GM18520 (cell line): ENCODE measurements around the gene PSD2.

Experiments
- ATAC-seq: cut with Tn5 transposase; IDR thresholded peaks from one replicate; pipeline ENCODE4 v1.9.1; 2021; ENCODE audit not compliant: unreplicated experiment

Gene PSD2

DNA sequence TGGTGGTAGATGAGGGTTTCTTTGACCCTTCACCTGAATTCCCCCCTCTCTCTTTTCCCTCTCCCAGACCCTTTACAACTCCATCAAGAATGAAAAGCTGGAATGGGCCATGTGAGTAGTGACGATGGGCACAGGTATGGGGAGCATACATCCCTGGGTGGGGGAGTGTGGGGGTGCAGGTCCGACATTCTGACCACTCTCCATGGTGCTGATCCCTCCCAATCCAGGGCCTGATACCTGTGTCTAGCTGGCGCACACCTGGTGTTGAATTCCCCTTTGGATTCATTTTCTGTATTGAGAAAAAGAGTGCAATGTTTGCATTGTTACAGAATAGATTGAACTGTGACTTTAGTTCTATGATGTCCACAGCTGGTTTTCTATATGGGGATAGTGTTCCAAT is 40.0 kb downstream of the PSD2 start:
- ATAC-seq: no peak

DNA sequence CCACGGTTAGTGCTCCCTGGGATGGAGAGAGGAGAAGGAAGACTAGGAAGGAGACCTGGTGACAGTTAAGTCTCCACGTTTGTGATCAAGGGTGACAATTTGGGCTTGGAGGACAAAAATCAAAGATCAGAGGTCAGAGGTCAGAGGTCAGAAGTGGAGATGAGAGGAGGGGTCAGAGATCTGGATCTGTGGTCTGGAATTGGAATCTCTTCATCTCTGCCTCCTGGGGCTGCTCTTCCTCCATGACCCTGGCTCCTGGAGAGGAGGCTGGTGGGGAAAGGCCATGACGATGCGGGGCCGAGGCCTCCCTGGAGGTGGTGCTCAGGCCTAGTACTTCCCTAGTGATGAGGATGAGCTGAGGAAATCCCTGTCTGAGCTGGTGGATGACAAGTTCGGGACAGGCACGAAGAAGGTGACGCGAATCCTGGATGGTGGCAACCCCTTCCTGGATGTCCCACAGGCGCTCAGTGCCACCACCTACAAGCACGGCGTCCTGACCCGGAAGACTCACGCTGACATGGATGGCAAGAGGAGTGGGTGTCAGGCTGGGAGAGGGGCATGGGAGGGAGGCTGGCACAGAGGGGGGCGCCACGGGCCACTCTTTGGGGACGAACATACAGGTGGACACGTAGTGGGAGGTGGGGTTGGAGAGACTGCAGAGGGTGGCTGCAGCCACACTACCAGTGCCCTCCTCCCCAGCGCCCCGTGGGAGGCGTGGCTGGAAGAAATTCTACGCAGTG is 41.0 kb downstream of the PSD2 start:
- ATAC-seq: no peak

DNA sequence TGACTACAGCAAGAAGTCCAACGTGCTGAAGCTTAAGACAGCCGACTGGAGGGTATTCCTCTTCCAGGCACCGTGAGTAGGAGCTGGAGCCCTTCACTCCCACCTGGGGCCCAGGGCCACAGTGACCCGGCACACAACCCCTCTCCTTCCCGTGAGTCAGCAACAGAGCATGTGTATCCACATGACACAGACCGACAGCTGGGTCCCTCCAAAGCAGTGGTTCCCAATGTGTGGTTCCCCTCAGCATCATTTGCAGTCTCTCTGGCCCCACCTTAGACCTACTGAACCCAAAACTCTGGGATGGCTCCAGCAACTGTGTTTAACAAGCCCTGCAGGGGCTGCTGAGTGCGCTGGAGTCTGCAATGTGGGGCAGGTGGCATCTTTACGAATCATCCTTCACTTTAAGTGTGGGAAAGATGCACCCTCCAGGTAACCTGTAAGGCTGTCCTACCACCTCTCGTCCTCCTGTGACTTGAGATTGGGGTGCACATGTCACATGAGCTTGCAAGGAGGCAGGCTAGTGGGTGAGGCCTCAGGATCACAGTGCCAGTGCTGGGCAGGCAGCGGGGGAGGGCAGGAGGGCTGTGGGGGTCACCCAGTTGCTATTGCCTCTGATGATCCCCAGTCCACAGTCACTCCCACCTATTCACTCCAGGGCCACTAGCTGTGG is 42.2 kb downstream of the PSD2 start:
- ATAC-seq: no peak

DNA sequence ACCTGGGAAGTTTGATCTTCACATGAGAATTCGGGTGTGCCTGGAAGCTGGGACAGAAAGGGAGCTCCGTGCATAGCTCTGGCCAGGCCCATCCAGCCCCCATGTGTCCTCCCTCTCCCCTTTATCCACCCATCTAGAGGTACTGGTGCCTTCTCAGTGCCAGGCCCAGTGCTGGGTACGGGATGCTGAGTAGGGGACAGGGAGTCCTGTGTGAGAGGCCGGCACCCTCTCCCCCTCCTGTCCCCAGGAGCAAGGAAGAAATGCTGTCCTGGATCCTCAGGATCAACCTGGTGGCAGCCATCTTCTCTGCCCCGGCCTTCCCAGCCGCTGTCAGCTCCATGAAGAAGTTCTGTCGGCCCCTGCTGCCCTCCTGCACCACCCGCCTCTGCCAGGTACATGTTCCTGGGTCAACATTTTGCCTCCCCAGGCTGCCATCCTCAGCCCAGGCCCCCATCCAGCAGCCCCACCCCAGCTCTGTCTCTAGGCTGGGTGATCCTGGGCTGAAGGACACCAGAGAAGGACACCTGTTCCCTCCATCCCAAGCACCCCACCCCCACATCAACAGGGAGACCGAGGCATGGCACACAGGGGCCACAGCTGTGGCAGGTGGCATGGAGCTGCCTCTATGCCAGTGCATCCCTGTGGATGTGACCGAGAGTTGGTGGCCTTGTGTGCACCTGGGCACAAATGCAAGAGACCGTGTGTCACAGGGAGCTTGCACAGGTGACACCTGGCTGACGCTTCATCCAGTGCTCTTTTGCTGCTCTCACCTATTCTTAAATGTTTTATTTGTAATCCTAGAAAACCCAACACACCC is 43.0 kb downstream of the PSD2 start:
- ATAC-seq: no peak

DNA sequence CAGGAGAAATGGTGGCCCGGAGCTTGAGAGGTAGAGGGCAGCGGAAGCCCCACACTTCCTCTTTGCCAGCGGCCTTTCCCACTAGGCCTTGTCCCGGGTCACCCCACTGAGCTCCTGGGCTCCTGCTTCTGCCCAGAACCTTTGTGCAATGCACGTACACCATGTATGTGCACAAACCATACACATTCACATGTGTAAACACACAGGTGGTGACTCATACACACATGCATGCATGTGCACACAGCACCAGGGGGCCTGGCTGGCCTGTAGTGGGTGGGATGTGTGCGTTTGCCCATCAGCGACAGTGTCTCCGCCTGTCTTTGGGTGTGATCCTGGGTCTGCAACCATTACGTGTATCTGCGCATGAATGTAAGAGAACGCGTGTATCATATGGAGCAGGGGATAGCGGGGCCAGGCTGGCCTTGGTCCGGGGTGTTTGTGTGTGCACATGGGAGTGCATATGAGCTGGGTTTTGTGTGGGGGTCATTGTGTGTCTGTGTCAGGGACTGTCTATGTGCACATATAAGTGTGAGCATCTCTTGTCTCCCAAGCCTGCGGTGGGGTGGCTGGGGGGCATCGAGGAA is 43.7 kb downstream of the PSD2 start:
- no peak for ATAC-seq

DNA sequence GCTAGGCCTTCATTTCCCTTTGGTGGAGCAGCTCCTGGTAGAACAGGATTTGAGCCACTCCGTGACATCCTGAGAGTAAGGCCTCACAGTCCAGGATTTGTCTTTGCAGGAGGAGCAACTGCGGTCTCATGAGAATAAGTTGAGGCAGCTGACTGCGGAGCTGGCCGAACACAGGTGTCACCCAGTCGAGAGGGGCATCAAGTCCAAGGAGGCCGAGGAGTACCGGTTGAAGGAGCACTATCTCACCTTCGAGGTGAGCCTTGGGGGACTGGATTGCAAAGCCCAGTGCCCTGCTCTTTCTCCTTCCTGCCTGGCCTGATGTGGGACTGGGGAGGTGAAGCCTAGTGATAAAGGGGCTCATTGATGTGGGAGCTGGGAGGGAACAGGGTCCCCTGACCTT is 44.3 kb downstream of the PSD2 start:
- ATAC-seq: no peak

DNA sequence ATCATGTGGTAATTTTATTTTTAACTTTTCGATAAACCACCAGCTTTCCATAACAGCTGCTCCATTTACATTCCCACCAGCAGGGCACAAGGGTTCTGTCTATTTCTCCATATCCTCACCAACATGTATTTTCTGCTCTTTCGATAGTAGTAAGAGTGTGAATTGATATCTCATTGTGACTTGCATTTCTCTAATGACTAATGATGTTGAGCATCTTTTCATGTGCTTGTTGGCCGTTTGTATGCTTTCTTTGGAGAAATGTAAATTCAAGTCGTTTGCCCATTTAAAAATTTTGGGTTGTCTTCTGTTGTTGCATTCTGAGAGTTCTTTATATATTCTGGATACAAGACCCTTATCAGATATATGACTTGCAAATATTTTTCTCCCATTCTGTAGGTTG is 45.9 kb downstream of the PSD2 start:
- no peak for ATAC-seq

DNA sequence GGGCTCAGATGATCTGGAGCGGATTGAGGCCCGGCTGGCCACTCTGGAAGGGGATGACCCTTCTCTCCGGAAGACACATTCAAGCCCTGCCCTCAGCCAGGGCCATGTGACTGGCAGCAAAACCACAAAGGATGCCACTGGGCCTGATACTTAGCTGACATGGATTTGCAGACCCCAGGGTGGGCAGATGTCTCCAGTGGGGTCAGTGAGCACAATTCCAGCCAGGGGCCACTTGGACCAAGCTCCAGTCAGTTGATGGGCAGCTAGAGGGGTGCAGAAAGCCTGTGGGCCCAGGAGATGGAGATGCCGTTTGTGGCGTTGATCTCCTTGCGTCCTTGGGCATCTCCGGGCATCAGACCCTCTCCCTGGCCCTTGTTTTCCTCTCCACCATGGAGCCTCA is 46.7 kb downstream of the PSD2 start:
- no peak for ATAC-seq

DNA sequence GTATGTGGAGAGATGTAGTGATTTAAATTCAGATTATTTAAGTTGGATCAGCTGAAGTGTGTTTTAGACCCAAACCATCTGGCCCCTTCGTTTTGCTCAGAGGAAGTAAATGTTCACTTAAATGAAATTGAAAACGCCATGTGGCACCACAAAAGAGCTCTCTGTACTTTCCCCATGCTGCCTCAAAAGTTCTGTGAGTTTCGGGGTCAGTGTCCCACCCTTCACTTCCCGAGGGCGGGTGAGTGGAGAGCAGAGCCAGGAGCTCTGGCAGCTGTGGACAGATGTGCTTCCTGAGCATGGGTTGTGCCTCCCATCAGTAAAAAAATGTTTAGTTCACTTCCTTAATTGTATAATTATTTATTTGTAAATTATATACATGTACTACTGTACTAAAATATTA is 48.4 kb downstream of the PSD2 start:
- ATAC-seq: no peak

DNA sequence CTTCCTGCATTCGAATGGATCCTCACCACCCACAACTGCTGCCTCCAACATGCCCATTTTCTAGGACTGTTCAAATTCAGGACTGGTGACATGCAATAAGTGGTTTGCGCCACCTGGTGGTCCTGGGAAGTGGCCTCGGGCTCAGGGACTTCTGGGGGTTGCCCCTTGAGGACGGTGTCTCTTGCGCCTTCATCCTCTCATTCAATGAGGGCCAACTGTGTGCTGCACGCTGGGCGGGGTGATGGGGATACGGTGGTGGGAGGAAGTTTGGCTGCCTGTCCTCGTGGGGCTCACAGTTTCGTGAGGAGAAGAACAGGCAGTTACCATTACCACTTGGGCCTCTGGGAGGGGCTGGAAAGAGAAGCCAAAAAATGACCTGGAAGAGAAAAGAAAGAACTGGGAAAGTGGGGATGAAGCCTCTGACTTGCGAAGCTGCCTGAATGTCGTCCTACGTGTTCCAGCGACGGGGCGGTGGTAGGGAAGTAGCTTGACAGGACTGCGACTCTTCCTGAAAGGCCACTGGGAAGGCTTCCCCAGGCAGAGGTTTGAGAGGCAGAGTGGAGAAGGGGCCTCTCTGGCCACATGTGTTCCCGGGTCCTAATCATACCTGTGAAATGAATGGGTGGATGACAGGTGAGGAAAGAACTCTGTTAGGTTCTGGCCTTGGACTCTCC is 49.0 kb downstream of the PSD2 start:
- ATAC-seq: no peak

DNA sequence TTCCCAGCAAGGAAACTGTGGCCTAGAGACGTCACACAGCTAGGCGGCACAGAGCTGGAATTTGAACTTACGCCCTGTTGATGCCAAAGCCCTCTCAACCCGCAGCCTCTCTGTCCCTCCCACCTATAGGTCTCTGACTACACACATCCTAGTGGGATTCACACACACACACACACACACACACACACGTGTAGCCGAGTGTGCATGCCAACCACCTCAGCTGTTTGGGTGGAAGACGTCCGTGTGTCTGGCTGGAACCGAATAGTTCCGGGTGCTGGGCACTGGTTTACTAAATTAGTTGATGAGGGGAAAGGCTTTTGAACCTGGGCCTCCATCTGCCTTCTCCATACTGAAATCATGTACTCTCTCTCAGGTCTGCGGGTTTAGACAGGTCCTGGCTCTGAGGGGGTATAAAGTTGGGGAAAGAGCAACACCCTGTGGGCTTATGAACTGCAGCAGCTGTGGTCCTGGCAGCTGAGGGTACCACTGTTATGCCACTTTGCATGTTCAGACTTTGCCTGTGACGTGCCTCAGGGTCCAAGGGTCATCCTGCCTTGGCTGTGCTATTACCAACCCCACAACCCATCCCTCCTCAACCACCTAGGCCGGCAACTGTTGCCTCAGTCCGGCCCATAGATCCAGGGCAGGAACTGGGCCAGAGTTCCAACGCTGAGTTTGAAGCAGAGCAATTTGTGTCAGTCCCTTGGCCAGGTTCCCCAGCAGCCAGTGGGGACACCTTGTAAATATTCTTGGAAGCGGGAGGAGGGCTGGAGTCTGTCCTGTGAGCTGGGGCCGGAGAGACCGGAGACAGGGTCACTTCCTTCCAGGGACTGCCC is 50.5 kb downstream of the PSD2 start:
- ATAC-seq: no peak

DNA sequence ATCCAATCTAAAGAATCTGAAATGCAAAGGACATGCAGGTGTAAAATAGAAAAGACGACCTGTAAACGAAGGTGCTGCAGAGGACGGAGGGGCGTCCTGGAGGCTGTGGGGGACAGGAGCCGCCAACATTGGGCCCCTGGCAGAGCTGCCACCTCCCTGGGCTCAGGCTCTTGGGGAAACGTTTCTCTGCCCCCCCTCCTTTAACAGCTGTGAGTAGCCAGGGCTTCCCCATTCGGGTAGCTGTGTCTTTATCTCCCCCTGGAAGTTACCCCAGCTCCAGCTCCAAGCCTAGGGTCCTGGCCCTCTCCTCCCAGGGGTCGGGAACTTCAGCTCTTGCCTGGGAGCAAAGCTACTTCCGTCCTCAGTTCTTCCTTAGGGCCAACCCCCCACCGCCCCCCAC is 51.5 kb downstream of the PSD2 start:
- ATAC-seq: no peak

DNA sequence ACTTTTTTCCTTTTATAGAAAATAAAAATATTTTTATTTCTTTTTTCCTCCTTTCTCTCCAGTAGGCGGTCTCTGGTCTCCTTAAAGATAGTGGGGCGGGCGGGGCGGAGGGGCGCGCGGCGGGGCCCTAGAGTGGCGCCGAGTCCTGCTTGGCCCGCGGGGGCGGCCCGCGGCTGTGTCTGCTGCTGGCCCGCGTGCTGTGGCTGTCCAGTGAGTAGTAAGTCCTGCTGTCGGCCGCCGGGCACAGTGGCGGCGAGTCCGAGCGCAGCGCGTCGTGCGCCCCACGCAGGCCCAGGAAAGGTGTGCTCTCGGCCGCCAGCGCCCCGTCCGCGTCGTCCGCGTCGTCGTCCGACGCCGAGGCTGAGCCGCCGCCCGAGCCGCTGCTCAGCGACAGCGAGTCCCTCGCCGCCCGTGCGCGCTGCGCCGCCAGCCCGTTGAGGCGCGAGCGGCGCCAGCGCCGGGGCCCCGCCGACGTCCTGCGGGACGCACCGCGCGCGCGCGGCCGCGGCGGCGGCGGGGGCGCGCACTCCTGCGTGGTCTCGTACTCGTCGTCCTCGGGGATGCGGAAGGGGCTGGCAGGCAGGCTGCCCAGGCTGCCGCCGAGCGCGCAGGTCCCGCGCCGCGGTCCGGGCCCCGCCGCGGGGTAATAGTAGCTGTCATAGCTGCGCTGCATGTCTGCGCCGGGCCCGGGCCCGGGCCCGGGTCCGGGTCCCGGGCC is 52.3 kb downstream of the PSD2 start:
- ATAC-seq: peak; percentile 64

DNA sequence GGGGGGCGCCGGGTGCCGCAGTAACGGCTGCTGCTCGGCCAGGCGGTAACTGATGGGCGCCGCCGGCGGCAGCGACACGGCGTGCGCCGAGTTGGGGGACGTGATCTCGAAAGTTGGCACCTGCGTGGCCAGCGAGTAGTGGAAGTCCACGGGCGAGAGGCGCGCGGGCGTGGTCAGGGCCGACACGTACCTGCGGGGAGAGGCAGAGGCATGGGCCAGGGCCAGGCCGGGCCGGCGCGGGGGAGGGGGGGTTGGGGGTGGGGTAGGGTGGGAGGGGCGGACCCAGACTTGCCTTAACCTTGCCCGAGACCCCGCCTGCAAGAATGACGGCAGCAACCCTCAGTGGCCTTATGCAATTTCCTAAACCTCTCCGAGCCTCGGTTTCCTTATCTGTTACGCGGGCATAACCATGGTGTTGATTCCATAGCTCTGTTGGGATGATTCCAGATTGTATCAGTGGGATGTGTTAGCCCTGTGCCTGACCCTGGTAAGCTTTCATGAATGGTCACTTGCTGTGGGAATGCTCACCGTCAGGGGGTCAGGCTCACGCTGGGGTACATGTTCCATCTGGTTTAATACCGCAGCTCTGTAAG is 53.0 kb downstream of the PSD2 start:
- no peak for ATAC-seq

DNA sequence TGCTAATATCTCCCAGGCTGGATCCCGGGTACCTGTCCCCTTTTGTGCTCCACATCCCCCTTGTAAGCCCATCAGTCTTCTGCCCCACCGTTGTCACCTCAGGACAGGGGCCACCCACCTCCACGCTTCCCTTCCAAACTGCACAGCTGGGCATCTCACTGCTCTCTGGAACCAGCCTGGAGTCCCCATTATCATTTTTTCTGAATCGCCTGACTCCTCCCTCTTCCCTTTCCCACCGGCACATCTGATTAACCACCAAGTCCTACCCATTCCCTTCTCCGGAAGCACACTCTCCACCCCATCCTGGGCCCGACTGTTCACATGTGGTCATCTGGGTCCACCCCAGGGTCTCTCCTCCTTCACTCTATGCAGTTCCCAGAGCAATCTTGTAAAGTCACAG is 53.9 kb downstream of the PSD2 start:
- no peak for ATAC-seq

DNA sequence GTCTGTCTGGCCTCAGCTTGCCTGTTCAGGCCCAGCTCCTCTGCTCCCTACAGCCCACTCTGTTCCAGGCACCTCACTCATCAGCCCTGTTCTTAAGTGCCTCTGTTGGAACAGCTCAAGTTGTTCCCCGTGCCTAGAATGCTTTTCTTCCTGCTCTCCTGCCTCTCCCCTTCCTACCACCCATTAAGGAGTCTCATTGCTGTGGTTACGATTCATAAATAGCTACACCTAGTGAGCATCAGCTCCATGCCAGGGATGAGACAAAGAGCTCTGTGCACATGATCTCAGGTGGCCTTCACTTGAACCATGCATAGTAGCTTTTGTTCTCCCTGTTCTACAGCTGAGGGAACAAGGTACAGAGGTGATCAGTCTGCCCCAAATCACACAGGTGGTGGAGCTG is 54.3 kb downstream of the PSD2 start:
- ATAC-seq: no peak

DNA sequence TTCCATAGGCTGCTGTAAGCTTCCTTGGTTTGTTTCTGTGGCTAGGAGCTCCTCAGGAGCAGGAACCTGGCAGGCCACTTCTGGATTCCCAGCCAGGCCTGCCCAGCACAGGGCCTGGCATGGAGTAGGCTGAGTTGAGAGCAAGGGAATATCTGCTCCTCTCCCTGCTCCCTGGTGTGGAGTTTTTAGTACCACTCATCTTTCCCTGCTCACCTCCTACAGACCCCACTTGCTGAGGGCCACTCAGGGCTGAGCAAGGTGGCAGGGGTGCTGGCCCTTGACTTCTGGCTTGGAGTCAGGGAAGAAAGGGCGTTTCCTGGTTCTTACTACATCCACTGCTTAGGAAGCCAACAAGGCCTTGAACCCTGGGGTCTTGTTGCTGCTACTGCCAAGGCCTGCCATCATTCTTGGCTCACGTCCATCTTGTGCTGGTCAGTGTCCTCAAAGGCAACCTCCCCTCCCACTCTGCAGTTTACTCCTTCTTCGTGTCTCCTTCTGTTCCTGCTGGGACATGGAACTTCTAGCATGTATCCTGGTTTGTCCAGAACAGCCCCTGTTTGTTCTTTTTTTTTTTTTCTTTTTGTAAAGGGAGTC is 54.9 kb downstream of the PSD2 start:
- ATAC-seq: no peak

DNA sequence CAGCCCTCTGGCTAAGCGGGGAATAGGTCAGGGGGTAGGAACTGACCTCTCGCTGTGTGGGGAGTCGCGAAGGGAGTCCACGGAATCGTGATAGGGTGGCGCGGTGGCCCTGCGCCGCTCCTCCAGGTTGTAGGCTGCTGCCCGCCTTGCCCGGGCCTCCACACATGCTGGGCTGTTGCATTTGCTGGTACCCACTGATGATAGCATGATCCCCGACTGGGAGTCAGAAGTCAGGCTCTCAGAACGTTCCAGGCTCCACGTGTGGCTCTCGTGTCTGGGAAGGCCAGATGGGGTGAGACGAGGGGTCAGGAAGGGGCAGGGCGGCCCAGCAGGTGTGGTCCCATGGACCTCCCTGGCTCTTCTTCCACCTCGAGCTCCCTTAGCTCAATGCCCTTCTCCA is 56.0 kb downstream of the PSD2 start:
- ATAC-seq: no peak

DNA sequence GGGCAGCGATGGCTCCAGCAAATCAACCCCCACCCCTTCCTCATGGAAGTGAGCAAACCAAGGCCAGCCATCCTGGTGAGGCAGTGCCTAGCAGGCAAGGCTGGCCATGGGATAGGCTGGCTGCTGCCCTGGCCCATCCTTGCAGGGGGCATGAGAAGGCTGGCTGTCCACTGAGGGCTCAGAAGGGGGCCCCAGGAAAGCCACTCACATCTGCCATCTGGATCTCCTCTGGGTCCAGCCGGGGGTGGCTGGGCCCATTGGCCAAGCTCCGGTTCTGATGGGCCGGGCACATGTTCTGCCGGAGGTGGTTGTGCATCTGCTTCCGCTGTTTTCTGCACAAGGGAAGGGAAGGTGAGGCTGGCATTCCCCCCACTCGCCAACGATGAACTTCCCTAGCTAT is 57.1 kb downstream of the PSD2 start:
- ATAC-seq: no peak
